ENCODE data around the gene HRH1.

Gene HRH1

DNA sequence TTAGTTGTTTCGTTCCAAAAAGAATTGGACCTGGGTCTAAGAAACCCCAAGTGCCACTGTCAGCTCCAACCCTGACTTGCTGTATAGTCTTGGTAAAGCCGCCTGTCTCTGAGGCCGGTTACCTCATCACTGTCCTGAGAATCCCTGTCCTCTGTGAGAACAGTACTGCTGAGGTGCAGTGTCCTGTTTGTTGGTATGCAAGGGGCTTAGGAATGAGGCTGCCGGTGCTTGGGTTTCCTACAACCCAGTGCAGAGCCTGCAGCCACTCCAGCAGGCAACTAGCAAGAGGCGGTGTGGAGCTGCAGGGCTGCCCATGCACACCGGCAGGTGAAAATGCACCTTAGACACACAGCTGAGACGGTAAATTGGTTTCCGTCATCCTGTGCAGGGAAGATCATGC, 65.9 kb downstream of the HRH1 start:
- Mint-ChIP-seq H3K4me3 (no peak overlapping the region), H3K9me3 (no peaks in the 10 kb centered on the region), H3K36me3 (ENCODE audit: low read depth) (no peaks in the 10 kb centered on the region), H3K4me1 (ENCODE audit: low read depth) (peaks cover 2% of the 10 kb centered on the region), H3K27ac (no peak overlapping the region), H3K27me3 (ENCODE audit: low read depth) (peaks cover 9% of the 10 kb centered on the region)

DNA sequence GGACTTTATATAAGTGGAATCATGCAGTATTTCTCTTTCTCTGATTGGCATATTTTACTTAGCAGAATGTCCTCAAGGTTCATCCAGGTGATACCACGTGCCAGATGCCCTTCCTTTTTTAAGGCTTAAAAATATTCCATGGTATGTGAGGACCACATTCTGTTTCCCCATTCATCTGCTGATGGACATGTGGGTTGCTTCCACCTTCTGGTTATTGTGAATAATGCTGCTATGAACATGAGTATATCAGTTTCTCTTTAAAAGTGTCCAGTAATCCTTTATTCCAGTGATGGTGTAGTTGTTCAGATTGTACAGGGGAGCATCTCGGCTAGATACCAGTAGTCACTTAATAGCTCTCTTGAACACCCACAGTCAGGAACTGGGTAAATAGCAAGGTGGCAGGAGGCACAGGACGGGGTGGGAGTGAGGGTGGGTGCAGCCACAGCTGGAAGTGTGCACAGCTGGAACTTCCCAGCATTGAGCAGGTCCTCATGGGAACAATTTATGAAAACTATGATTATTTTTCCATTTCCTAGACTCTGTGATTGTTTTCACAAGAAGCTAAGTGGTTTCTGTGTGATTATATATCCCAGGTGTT, 67.6 kb downstream of the HRH1 start:
- Mint-ChIP-seq H3K4me1 (ENCODE audit: low read depth) (peaks cover 6% of the 10 kb centered on the region), H3K27ac (no peak overlapping the region), H3K27me3 (ENCODE audit: low read depth) (peaks cover 5% of the 10 kb centered on the region), H3K36me3 (ENCODE audit: low read depth) (no peaks in the 10 kb centered on the region), H3K9me3 (no peaks in the 10 kb centered on the region), H3K4me3 (no peak overlapping the region)

DNA sequence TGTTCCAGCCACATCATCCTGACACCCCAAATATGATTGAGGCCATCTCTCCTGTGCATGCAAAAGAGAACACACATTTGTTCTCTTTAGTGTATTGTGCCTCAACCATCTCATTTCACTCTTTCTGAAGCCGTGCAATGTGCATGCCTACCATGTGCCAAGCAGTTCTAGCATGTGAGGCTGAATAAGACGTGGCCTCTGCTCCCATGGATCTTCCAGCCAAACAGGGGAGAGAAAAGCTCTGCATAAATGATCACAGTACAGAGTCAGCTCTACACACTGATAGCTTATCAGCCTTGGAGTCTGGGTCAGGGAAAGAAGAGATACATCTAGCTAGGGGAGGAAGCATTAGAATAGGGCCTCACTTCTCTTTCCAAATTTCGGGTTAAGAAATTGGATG, 69.7 kb downstream of the HRH1 start:
- Mint-ChIP-seq H3K27ac (no peak overlapping the region), H3K4me3 (no peak overlapping the region), H3K27me3 (ENCODE audit: low read depth) (peaks cover 5% of the 10 kb centered on the region), H3K4me1 (ENCODE audit: low read depth) (peaks cover 6% of the 10 kb centered on the region), H3K9me3 (no peaks in the 10 kb centered on the region), H3K36me3 (ENCODE audit: low read depth) (no peaks in the 10 kb centered on the region)

DNA sequence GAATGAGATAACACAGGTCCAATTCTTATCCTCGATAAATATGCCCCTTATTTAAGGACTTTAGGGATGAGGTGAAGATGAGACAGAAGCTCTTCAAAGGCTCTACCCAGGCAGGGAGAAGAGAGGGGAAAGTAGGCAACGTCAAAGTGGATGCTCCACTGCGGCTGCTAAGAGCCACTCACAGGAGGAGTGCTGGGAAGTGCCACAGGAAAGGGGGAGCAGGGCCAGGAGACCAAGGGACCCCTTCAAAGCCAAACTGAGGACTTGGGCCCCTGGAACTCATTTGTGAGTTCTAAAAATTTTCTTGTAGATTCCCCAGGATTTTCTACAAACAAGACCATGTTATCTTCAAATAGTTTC, 70.6 kb downstream of the HRH1 start:
- no peaks in the 10 kb centered on the region for H3K36me3 Mint-ChIP-seq (ENCODE audit: low read depth)
- H3K27ac Mint-ChIP-seq, result no peak overlapping the region
- H3K4me3 Mint-ChIP-seq, result no peak overlapping the region
- H3K4me1 Mint-ChIP-seq (ENCODE audit: low read depth), result peaks cover 6% of the 10 kb centered on the region
- no peaks in the 10 kb centered on the region for H3K9me3 Mint-ChIP-seq
- peaks cover 5% of the 10 kb centered on the region for H3K27me3 Mint-ChIP-seq (ENCODE audit: low read depth)

DNA sequence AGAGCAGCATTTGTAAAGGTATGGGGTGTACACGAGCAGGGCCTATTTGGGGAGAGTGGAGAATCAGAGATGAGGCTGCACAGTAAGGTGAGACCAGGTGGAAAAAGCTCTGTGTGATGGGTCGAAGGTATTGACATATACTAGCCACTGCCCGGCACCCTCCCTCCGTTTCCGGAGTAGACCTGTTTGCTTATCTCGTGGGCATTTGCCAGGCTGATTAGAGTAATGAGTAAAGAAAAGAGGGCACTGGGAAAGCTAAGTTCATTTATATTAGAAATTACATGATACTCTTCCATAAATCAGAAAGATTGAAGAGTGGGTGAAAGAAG, 71.7 kb downstream of the HRH1 start:
- H3K27ac Mint-ChIP-seq, result no peak overlapping the region
- H3K9me3 Mint-ChIP-seq, result no peaks in the 10 kb centered on the region
- H3K36me3 Mint-ChIP-seq (ENCODE audit: low read depth), result no peaks in the 10 kb centered on the region
- peaks cover 6% of the 10 kb centered on the region for H3K4me1 Mint-ChIP-seq (ENCODE audit: low read depth)
- peaks cover 8% of the 10 kb centered on the region for H3K27me3 Mint-ChIP-seq (ENCODE audit: low read depth)
- H3K4me3 Mint-ChIP-seq, result no peak overlapping the region

- Mint-ChIP-seq H3K27ac (no peak overlapping the region), H3K4me1 (ENCODE audit: low read depth) (peaks cover 6% of the 10 kb centered on the region), H3K27me3 (ENCODE audit: low read depth) (peaks cover 18% of the 10 kb centered on the region), H3K4me3 (no peak overlapping the region), H3K36me3 (ENCODE audit: low read depth) (no peaks in the 10 kb centered on the region), H3K9me3 (no peaks in the 10 kb centered on the region)
These were observed 73.7 kb downstream of the HRH1 start for GRCh38 chr3:11228041-11228440.

DNA sequence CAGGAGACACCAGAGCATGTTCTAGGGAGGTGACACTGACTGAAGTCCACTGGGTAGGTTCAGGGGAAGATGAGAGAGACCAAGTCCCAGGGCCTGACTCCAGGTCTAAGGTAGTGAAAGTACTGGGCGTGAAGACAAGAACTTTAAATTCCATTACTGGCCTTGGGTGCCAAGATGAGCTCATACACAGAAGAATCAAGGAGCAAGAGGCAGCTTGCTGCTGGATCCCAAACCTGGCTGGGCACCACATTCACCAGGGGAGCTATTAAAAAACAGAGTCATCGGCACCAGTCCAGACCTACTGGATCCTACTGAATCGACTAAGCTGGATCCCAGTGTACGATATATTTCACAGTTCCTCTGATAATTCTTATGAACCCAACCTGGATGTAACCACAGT, 75.8 kb downstream of the HRH1 start:
- no peaks in the 10 kb centered on the region for H3K9me3 Mint-ChIP-seq
- peaks cover 5% of the 10 kb centered on the region for H3K4me1 Mint-ChIP-seq (ENCODE audit: low read depth)
- H3K27me3 Mint-ChIP-seq (ENCODE audit: low read depth), result peaks cover 23% of the 10 kb centered on the region
- H3K27ac Mint-ChIP-seq, result no peak overlapping the region
- H3K36me3 Mint-ChIP-seq (ENCODE audit: low read depth), result no peaks in the 10 kb centered on the region
- H3K4me3 Mint-ChIP-seq, result no peak overlapping the region

- peaks cover 3% of the 10 kb centered on the region for H3K4me1 Mint-ChIP-seq (ENCODE audit: low read depth)
- H3K27me3 Mint-ChIP-seq (ENCODE audit: low read depth), result peaks cover 23% of the 10 kb centered on the region
- no peaks in the 10 kb centered on the region for H3K36me3 Mint-ChIP-seq (ENCODE audit: low read depth)
- H3K9me3 Mint-ChIP-seq, result no peaks in the 10 kb centered on the region
- no peak overlapping the region for H3K27ac Mint-ChIP-seq
- H3K4me3 Mint-ChIP-seq, result no peak overlapping the region
These were observed 76.5 kb downstream of the HRH1 start for GRCh38 chr3:11230832-11231231.

DNA sequence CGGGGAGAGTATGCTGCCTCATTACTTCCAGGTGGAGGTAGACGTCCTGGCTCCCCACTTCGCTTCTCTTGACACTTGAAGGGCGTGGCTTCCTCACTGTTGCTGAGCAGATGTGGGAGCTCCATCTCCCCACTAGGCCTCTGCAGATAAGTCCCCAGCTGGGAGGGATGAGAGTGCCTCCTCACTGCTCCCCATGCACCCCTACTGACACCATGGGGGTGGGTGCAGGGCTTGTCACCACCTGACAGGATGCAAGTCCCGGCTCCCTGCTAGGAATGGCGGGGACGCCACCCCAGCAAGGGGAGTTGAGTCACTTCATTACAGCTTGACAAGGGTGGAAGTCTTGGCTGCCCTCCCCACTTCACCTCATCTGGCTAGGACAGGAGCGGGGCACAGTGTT, 81.1 kb downstream of the HRH1 start:
- Mint-ChIP-seq H3K27ac (no peak overlapping the region), H3K4me1 (ENCODE audit: low read depth) (peaks cover 11% of the 10 kb centered on the region), H3K36me3 (ENCODE audit: low read depth) (no peaks in the 10 kb centered on the region), H3K27me3 (ENCODE audit: low read depth) (peaks cover 23% of the 10 kb centered on the region), H3K9me3 (peaks cover 14% of the 10 kb centered on the region), H3K4me3 (no peak overlapping the region)

DNA sequence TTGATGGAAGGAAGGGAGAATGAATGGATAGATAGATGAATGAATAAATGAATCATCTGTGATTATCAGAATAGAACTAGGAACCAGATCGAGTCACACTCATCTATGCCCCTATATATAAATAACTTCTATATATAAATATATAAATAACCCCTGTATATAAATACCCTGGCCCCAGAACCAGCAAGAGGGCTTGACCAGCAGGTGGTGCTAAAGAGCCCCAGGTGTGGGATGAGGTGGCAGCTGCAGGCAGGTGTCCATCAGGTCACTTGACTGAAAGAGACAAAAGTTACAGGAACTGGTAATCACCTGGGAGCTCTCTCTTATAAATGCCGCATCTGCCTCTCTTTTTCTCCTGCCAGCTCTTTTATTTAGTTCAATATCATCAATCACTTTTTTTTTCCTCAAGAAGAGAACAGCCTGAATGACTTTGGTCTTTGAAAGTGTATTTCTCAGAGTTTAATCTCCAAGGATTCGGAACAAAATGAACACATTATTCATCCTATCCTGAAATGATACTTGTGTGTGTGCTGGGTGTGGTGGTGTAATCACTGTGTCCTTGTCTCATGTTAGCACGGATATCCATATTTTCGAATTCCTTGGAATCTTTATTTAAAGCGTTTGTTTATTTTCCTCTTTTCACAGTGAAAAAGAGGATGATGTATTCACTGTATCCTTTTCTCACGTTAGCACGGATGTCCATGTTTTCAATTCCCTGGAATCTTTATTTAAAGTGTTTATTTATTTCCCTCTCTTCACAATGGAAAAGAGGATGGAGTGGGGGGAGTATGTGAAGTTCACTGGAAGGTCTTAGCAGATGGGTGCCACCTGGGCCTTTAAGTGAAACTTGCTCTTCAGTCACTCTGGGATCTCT, 82.5 kb downstream of the HRH1 start:
- Mint-ChIP-seq H3K27ac (no peak overlapping the region), H3K9me3 (peaks cover 18% of the 10 kb centered on the region), H3K36me3 (ENCODE audit: low read depth) (no peaks in the 10 kb centered on the region), H3K4me1 (ENCODE audit: low read depth) (peaks cover 11% of the 10 kb centered on the region), H3K4me3 (no peak overlapping the region), H3K27me3 (ENCODE audit: low read depth) (peaks cover 15% of the 10 kb centered on the region)

GRCh38 chr3:11238060-11238459, 83.8 kb downstream of the HRH1 start:
- Mint-ChIP-seq H3K4me3 (no peak overlapping the region), H3K4me1 (ENCODE audit: low read depth) (peaks cover 11% of the 10 kb centered on the region), H3K36me3 (ENCODE audit: low read depth) (no peaks in the 10 kb centered on the region), H3K27me3 (ENCODE audit: low read depth) (peaks cover 5% of the 10 kb centered on the region), H3K9me3 (peaks cover 18% of the 10 kb centered on the region), H3K27ac (peak overlapping the region; percentile 33)

DNA sequence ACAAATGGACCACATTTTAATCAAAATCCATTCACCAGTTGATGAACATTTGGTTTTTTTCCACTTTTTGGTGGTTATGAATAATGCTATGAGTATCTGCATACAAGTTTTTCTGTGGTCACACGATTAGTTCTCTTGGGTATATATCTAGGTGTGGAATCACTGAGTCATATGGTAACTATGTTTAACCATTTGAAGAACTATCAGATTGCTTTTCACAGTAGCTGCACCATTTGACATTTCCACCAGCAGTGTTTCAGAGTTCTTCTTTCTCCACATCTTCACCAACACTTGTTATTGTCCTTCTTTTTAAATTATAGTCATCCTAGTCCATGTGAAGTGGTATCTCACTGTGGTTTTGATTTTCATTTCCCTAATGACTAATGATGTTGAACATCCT, 84.6 kb downstream of the HRH1 start:
- Mint-ChIP-seq H3K4me3 (no peak overlapping the region), H3K27me3 (ENCODE audit: low read depth) (no peaks in the 10 kb centered on the region), H3K36me3 (ENCODE audit: low read depth) (no peaks in the 10 kb centered on the region), H3K9me3 (peaks cover 21% of the 10 kb centered on the region), H3K4me1 (ENCODE audit: low read depth) (peaks cover 11% of the 10 kb centered on the region), H3K27ac (peak overlapping the region; percentile 56)

DNA sequence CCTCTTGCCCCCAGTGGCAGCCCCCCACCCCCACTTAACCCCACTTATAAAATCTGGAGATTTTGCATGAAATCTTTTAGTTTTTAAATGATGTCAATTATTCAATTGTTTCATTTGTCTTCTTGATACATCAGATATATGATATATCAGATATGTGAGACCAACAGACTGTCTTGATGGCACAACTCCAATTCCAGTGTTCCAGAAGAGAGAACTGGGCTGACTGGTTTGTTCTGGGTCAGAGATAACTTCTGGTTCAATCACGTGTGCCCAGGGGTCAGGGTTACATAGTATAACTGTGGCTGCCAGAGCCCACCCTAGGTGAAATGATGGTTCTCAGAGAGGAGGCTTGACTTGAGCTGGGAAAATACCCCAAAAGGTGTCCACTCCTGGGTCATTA, 85.5 kb downstream of the HRH1 start:
- H3K36me3 Mint-ChIP-seq (ENCODE audit: low read depth), result no peaks in the 10 kb centered on the region
- peaks cover 11% of the 10 kb centered on the region for H3K4me1 Mint-ChIP-seq (ENCODE audit: low read depth)
- peaks cover 21% of the 10 kb centered on the region for H3K9me3 Mint-ChIP-seq
- H3K27me3 Mint-ChIP-seq (ENCODE audit: low read depth), result no peaks in the 10 kb centered on the region
- no peak overlapping the region for H3K27ac Mint-ChIP-seq
- no peak overlapping the region for H3K4me3 Mint-ChIP-seq

GRCh38 chr3:11240496-11240895, 86.2 kb downstream of the HRH1 start:
- Mint-ChIP-seq H3K27ac (no peak overlapping the region), H3K9me3 (peaks cover 21% of the 10 kb centered on the region), H3K4me3 (no peak overlapping the region), H3K27me3 (ENCODE audit: low read depth) (no peaks in the 10 kb centered on the region), H3K36me3 (ENCODE audit: low read depth) (no peaks in the 10 kb centered on the region), H3K4me1 (ENCODE audit: low read depth) (peaks cover 11% of the 10 kb centered on the region)

- no peak overlapping the region for H3K27ac Mint-ChIP-seq
- peaks cover 13% of the 10 kb centered on the region for H3K9me3 Mint-ChIP-seq
- H3K4me1 Mint-ChIP-seq (ENCODE audit: low read depth), result peaks cover under 1% of the 10 kb centered on the region
- no peaks in the 10 kb centered on the region for H3K27me3 Mint-ChIP-seq (ENCODE audit: low read depth)
- H3K4me3 Mint-ChIP-seq, result no peak overlapping the region
- no peaks in the 10 kb centered on the region for H3K36me3 Mint-ChIP-seq (ENCODE audit: low read depth)
These were observed 89.9 kb downstream of the HRH1 start for GRCh38 chr3:11244121-11244677.

Measured in T-helper 1 cell treated with Interleukin-12 subunit alpha and Interleukin-12 subunit beta and Interleukin-4 antibody, amounts not matched to agents 30 μg/mL and 1 μg/mL, for 36 hours (primary cell).